Muscle layer of duodenum (tissue), 2 donors: Measurements from ENCODE around the gene COL15A1.

Source experiments
- H3K27ac ChIP-seq: one replicate; pipeline ENCODE4 v1.7.0; 2013; ENCODE audit warnings: mild to moderate bottlenecking, low read length
- H3K27me3 ChIP-seq: one replicate; pipeline ENCODE4 v1.7.0; 2013; ENCODE audit warnings: low read depth, mild to moderate bottlenecking, control low read depth, low read length
- H3K36me3 ChIP-seq, 2 donors: one replicate each; pipeline ENCODE4 v1.7.0; 2013; ENCODE audit warnings: low read length in 2 of 2, control low read depth in 1 of 2, mild to moderate bottlenecking in 1 of 2; ENCODE audit not compliant: insufficient read depth in 2 of 2, control insufficient read depth in 1 of 2
- H3K4me1 ChIP-seq, 2 donors: one replicate each; pipeline ENCODE4 v1.7.0; 2013; ENCODE audit warnings: low read length in 2 of 2, mild to moderate bottlenecking in 2 of 2, control low read depth in 1 of 2, moderate library complexity in 1 of 2; ENCODE audit not compliant: insufficient read depth in 2 of 2, control insufficient read depth in 1 of 2
- H3K4me3 ChIP-seq, 2 donors: one replicate each; pipeline ENCODE4 v1.7.0; 2013; ENCODE audit warnings: low read length in 2 of 2, low read depth in 1 of 2, mild to moderate bottlenecking in 1 of 2
- H3K9me3 ChIP-seq, 2 donors: one replicate each; pipeline ENCODE4 v1.7.0; 2013; ENCODE audit warnings: low read length in 2 of 2, control low read depth in 1 of 2, mild to moderate bottlenecking in 1 of 2; ENCODE audit not compliant: control insufficient read depth in 1 of 2
- donor health status: healthy.

Gene COL15A1

DNA sequence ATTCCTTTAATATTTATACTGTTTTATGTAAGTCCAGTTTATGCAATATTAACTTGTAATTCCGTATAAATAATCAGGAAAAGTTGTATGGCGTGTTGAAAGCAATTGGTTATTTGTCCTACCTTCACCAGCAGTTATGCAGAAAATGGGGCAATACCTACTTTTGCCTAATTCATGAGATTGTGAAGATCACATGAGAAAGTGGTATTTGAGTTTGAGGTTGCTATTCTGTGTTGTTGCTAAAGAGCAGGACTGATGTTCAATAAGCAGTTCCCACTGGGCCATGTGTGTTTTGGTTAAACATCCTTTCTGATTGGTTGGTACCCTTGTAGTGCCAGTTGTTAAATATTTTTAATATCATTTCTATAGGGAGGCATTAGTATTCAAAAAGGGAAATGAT is 164.4 kb downstream of the COL15A1 start:
- no peak overlapping the region for H3K4me3 ChIP-seq
- H3K27ac ChIP-seq: peak overlapping the region; percentile 34
- H3K4me1 ChIP-seq: peaks cover 27 to 66% of the 10 kb centered on the region in 2 donors
- no peaks in the 10 kb centered on the region for H3K36me3 ChIP-seq
- no peaks in the 10 kb centered on the region for H3K27me3 ChIP-seq
- no peaks in the 10 kb centered on the region for H3K9me3 ChIP-seq

DNA sequence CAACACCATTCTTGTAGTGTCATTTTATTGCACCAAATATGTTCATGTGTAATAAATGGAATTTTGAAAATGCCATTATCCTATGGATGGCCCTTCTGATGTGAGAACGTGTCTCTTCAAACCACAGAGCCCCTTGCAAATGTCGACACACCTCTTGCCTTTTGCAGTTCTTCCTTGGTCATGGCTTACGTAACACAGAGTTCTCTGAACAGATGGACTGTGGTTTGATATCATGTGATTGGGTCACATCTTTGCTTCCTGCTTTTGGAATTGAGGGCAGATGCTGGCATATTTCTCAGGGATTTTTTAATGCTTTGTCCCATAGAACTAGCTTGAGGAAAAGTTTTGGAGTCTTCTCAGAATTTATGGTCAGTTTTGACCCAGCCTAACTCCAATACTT is 165.8 kb downstream of the COL15A1 start:
- H3K4me3 ChIP-seq: no peak overlapping the region
- no peak overlapping the region for H3K27ac ChIP-seq
- H3K27me3 ChIP-seq: no peaks in the 10 kb centered on the region
- no peaks in the 10 kb centered on the region for H3K36me3 ChIP-seq
- H3K9me3 ChIP-seq: no peaks in the 10 kb centered on the region
- peaks cover 19 to 64% of the 10 kb centered on the region in 2 donors for H3K4me1 ChIP-seq

DNA sequence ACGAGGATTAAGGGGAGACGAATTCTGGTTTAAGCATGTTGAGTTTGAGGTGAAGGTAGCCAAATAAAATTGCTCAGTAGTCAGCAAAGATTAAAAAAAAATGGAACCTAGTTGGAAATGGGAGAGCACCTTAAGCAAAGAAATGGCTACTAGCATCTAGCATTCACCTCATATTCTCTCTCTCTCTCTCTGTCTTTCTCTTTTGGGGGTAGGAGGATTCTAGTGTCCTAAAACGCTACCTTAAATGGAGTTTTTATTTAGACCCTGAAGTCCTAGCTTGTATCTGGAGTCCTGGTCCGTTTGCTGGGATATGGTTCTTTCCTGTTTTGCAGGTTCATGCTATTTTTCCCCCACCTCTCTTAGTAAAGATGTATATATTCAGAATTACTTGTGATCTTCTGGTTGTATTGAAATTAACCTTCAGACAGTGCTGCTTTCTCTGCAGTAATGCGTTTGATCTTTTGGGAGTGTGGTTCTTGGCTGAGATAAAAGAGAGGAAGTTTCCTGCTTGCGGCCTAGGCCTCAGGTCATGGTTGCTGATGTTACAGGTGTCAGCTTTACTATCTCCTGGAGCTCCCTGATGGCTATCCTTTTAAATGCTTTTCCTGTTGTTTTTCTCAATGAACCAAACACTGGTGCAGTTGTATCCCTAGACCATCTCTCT is 169.2 kb downstream of the COL15A1 start:
- peaks cover 18 to 66% of the 10 kb centered on the region in 2 donors for H3K4me1 ChIP-seq
- no peaks in the 10 kb centered on the region for H3K9me3 ChIP-seq
- no peak overlapping the region for H3K4me3 ChIP-seq
- no peaks in the 10 kb centered on the region for H3K27me3 ChIP-seq
- H3K27ac ChIP-seq: no peak overlapping the region
- no peaks in the 10 kb centered on the region for H3K36me3 ChIP-seq

DNA sequence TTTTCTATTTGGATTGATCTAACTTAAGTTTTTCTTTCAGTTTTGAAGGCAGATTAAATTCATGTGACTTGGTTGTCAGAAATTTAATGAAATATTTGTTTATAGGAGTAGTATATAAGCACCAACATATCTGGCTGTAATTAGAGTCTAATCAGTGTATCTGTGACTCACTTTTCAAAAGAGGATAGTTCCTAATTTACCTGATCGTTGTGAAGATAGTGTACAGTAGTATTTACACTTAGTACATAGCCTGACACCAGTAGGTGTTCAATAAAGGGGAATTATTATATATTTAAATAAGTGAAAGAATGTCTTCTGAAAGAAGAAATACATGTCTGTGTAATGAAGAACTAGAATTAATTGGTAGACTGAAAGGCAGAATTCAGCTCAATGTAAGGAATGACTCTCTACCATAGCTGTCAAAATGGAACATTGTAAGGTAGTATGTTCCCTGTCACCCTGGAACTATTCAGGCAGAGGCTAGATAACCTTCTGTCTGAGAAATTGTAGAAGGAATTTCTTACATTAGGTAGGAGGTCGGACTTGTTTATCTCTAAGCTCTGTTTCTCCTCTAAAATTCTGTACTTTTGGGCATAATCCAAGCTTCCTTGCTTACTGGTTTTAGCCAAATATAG is 169.8 kb downstream of the COL15A1 start:
- Histone ChIP-seq H3K4me3 (no peak overlapping the region), H3K9me3 (no peaks in the 10 kb centered on the region), H3K36me3 (no peaks in the 10 kb centered on the region), H3K4me1 (peaks cover 11 to 60% of the 10 kb centered on the region in 2 donors), H3K27ac (no peak overlapping the region), H3K27me3 (no peaks in the 10 kb centered on the region)

DNA sequence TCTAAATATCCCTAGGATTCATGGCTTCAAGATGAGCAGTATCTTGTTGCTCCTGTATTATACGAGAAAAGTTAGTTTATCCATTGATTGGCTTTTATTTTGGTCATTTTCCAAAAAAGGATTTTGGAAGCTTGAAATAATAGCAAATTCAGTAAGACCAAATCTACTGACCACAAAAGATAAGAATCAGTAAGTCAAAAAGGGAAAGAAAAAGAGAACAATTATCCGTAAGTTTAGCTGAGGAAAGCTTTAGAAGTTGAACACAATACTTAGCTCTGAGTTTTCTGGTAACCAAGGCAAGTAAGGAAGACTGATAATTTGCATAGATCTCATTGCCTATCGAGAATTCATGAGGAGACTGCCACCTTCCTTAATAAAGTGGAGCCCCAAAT is 170.3 kb downstream of the COL15A1 start:
- no peak overlapping the region for H3K27ac ChIP-seq
- peaks cover 16 to 57% of the 10 kb centered on the region in 2 donors for H3K4me1 ChIP-seq
- no peaks in the 10 kb centered on the region for H3K36me3 ChIP-seq
- no peaks in the 10 kb centered on the region for H3K27me3 ChIP-seq
- H3K4me3 ChIP-seq: no peak overlapping the region
- H3K9me3 ChIP-seq: no peaks in the 10 kb centered on the region

DNA sequence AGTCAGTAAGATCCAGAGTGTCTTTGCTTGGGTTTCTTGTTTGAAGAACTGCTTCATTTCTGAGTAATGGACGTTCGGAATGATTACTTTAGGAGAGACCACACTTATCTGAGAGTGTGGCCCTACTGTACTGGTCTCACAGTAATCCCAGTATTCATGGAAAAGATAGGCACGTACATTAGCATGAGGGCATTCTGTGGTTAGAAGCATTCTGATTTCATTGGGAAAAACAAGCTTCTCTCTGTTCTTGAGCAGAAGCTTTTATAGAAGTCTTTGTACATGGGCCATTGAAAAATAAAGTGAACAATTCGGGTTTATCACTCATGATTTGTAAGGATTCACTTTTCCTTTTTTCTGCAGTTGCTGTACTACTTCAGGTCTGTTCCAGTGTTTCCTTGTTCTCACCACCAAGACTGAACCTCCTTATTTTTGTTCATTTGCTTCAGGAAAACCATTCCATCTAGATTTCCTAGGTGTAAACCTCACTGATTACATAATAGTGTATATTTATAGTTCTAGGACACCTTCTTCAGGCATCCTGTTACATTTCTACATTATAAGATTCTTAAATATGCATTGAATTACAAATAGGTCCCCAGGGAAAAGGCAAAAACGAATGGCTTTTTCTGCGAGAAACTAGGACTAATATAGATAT is 171.3 kb downstream of the COL15A1 start:
- Histone ChIP-seq H3K27ac (no peak overlapping the region), H3K4me1 (peaks cover 23 to 55% of the 10 kb centered on the region in 2 donors), H3K27me3 (no peaks in the 10 kb centered on the region), H3K4me3 (no peak overlapping the region), H3K9me3 (no peaks in the 10 kb centered on the region), H3K36me3 (no peaks in the 10 kb centered on the region)

DNA sequence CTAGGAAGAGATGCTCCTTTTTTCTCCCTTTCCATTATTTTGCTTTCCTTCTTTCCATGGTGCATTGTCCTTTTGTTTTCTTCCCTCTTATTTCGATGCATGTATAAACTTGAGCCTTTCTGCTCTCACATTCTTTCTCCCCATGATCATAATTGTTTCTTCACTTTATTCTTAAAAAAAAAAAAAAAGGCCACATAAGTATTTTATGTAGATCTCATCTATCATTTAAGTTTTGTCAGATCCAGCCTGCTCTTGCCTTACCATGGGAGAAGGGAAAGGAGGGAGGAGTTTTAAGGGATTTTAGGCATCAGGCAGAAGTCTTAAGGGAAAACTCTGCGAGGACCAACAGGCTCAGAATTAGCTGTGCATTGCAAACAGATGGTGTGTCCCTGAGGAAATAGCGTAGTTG is 172.3 kb downstream of the COL15A1 start:
- Histone ChIP-seq H3K4me1 (peaks cover 23 to 57% of the 10 kb centered on the region in 2 donors), H3K27ac (no peak overlapping the region), H3K27me3 (no peaks in the 10 kb centered on the region), H3K36me3 (no peaks in the 10 kb centered on the region), H3K4me3 (no peak overlapping the region), H3K9me3 (no peaks in the 10 kb centered on the region)

DNA sequence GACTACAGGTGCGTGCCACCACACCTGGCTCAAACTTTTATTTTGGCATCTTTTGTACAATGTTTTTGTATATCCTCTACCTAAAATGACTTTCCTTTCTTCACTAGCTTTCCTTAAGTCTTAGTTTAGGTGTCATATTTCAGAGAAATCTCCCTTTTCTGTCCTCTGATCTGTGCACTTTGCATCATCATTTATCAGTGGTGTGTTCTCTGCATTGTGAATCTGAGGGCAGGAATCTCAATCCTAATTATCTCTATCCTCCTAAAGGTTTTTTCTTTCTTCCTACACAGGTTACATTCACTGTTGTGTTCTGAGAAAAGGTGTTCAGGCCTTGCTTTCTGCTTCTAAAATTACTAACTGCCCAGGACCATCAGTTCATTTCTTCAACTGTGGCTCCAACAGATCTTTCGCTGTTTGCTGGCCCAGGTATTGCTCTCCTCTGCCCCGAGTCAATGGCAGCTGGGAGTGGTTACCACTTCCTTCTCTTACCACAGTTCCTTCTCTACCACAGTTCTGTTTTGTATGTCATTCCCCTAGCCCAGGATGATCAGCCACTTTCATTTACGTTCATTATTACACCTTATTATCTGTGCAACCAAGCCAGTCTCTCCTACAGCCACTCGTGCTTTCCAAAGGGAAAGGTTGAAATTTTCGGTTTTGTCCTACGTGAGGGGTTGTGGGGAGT is 175.2 kb downstream of the COL15A1 start:
- no peaks in the 10 kb centered on the region for H3K36me3 ChIP-seq
- peaks cover 11 to 51% of the 10 kb centered on the region in 2 donors for H3K4me1 ChIP-seq
- no peaks in the 10 kb centered on the region for H3K9me3 ChIP-seq
- no peaks in the 10 kb centered on the region for H3K27me3 ChIP-seq
- H3K27ac ChIP-seq: no peak overlapping the region
- no peak overlapping the region for H3K4me3 ChIP-seq

DNA sequence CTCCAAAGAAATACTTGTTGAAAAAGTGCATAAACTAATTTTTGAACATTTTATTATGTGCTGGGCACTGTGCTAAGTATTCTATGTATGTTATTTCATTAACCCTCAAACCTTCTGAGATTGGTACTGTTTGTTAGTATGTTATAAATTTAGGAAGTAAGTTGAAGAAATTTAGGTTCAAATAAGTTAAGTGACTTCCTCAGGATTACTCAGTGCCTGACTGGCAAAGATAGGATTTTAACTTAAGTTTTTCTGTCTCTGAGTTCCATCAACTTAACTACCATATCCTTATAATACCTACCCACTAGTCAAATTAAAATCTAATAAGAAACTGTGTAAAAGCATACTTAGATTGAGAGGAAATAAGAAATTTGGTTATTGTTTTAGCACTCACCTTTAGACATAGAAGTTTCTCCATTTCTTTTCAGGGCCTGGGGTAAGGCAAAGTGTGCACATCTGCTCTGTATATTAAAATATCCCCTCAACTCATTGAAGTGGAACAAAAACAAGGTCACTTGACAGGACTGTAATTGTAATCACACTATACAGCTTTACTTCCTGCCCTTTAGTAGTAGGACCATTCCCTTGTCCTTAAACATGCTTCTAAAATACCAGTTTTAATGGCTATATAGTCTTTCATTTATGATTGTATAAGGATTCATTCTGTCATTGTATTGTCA is 176.4 kb downstream of the COL15A1 start:
- Histone ChIP-seq H3K4me3 (no peak overlapping the region), H3K36me3 (no peaks in the 10 kb centered on the region), H3K9me3 (no peaks in the 10 kb centered on the region), H3K27me3 (no peaks in the 10 kb centered on the region), H3K27ac (no peak overlapping the region), H3K4me1 (peaks cover 11 to 39% of the 10 kb centered on the region in 2 donors)
